Neutrophil (primary cell): ENCODE data around the gene PALLD.

Experiments
- H3K27ac ChIP-seq: fragments of 200-600 bp; sonication (generic); 2 replicates; pipeline ENCODE4 v1.5.1; 2016; ENCODE audit warnings: mild to moderate bottlenecking, moderate library complexity
- H3K27me3 ChIP-seq: fragments of 200-600 bp; sonication (generic); 2 replicates; pipeline ENCODE4 v1.6.0; 2016; ENCODE audit warnings: mild to moderate bottlenecking
- H3K36me3 ChIP-seq: fragments of 200-600 bp; sonication (generic); 2 replicates; pipeline ENCODE4 v1.5.1; 2017
- H3K4me1 ChIP-seq, 2 experiments: fragments of 200-600 bp in 1 of 2; sonication (generic) in 1 of 2; 1 replicate in 1 of 2; 2 replicates in 1 of 2; pipeline versions ENCODE4 v1.5.1 to v1.6.1; 2013 to 2016; ENCODE audit warnings: low read depth in 1 of 2, low read length in 1 of 2, mild to moderate bottlenecking in 1 of 2, moderate library complexity in 1 of 2; ENCODE audit not compliant: control insufficient read depth in 1 of 2, insufficient read depth in 1 of 2
- H3K4me3 ChIP-seq, 2 experiments: fragments of 200-600 bp in 1 of 2; sonication (generic) in 1 of 2; 1 replicate in 1 of 2; 2 replicates in 1 of 2; pipeline ENCODE4 v1.5.1; 2013 to 2016; ENCODE audit warnings: low read depth in 1 of 2, low read length in 1 of 2, mild to moderate bottlenecking in 1 of 2, moderate library complexity in 1 of 2
- H3K9me3 ChIP-seq: fragments of 200-600 bp; sonication (generic); 2 replicates; pipeline ENCODE4 v1.5.1; 2016
- TF ChIP-seq, protein P1 (sequence below): fragments of 200-600 bp; sonication (generic); IDR thresholded peaks from 2 replicates; pipeline ENCODE4 v1.5.1; 2016; ENCODE audit warnings: antibody characterized with exemption

Gene PALLD

DNA sequence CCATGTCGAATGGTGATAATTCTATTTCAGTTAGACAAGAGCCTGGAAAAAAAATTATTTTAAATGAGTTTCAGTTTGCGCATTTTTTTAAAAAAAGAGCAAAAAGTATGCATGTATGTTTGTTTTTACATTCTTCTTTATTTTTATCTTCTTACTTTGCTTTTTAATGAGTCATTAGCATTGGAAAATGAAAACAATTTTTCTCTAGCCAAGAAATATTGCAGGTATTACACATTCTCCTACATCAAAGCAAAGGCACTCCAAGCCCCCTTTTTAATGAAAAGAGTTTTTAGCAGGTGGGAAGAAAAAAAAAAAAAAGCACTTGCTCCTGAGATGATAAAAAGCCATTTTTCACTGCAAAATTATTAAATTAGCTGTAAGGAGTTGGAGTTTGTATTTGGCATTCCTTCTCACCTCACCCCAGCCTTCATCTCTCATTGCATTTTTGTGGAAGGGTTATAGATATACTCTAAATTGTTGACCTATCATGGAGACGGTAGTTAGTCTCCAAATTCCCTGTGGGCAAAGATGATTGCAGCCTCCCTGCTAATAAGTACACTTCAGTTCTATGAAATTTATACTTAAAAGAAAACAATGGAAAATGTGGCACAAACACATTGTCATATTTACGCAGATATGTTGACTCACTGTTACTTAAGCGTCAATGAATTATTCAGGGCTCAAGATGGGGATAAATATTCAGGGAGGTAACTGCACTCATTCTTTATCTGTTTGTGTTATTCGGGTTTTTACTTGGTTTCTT is 43.8 kb downstream of the PALLD start:
- no peak overlapping the region for H3K4me3 ChIP-seq
- TF ChIP-seq, protein P1, sequence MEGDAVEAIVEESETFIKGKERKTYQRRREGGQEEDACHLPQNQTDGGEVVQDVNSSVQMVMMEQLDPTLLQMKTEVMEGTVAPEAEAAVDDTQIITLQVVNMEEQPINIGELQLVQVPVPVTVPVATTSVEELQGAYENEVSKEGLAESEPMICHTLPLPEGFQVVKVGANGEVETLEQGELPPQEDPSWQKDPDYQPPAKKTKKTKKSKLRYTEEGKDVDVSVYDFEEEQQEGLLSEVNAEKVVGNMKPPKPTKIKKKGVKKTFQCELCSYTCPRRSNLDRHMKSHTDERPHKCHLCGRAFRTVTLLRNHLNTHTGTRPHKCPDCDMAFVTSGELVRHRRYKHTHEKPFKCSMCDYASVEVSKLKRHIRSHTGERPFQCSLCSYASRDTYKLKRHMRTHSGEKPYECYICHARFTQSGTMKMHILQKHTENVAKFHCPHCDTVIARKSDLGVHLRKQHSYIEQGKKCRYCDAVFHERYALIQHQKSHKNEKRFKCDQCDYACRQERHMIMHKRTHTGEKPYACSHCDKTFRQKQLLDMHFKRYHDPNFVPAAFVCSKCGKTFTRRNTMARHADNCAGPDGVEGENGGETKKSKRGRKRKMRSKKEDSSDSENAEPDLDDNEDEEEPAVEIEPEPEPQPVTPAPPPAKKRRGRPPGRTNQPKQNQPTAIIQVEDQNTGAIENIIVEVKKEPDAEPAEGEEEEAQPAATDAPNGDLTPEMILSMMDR: no peak
- H3K4me1 ChIP-seq: no peaks in the 10 kb centered on the region
- H3K9me3 ChIP-seq: no peaks in the 10 kb centered on the region
- H3K36me3 ChIP-seq: no peaks in the 10 kb centered on the region
- no peak overlapping the region for H3K27ac ChIP-seq
- H3K27me3 ChIP-seq: no peaks in the 10 kb centered on the region

DNA sequence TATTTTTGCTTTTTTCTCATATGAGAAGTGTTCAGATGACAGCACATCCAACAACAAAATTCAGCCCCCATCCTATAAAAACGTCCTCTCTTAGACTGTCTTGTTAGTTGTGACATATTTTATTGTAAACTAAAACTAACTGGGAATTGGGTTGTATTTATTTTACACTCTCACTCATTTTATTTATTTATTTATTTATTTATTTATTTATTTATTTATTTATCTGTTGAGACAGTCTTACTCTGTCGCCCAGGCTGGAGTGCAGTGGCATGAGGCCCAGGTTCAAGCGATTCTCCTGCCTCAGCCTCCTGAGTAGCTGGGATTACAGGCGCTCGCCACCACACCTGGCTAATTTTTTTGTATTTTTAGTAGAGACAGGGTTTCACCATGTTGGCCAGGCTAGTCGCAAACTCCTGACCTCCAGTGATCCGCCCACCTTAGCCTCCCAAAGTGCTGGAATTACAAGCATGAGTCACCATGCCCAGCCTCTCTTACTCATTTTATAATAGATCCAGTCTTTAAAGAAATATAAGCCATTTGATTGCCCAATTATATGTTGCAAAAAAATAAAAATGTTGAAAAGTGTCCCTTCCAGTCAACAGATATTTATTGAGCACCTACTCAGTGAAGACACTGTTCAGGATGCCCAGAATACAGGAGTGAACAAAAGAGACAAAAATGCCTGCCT is 44.6 kb downstream of the PALLD start:
- H3K4me1 ChIP-seq: no peaks in the 10 kb centered on the region
- H3K27me3 ChIP-seq: no peaks in the 10 kb centered on the region
- H3K36me3 ChIP-seq: no peaks in the 10 kb centered on the region
- H3K4me3 ChIP-seq: no peak overlapping the region
- H3K9me3 ChIP-seq: no peaks in the 10 kb centered on the region
- TF ChIP-seq, protein P1: no peak
- H3K27ac ChIP-seq: no peak overlapping the region

DNA sequence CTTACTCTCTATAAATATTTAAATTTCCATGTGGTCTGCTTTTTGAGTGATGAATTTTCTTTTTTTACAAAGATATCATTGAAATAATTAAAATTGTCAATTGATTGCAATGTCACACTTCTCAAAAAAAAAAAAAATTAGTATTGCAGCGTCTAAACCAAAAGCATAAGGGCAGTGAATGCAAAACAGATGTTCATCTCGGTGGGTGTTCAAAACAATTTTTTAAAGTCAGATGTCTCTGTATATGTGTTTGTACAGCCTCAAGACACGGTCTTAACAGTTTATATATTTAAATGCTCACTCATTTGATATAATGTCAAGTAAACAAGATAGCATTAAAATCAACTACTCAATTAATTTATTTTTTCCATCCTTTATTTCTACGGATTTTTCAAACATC is 52.3 kb downstream of the PALLD start:
- no peak overlapping the region for H3K4me3 ChIP-seq
- H3K9me3 ChIP-seq: no peaks in the 10 kb centered on the region
- no peaks in the 10 kb centered on the region for H3K27me3 ChIP-seq
- no peaks in the 10 kb centered on the region for H3K36me3 ChIP-seq
- H3K27ac ChIP-seq: no peak overlapping the region
- H3K4me1 ChIP-seq: no peaks in the 10 kb centered on the region
- TF ChIP-seq, protein P1: no peak

DNA sequence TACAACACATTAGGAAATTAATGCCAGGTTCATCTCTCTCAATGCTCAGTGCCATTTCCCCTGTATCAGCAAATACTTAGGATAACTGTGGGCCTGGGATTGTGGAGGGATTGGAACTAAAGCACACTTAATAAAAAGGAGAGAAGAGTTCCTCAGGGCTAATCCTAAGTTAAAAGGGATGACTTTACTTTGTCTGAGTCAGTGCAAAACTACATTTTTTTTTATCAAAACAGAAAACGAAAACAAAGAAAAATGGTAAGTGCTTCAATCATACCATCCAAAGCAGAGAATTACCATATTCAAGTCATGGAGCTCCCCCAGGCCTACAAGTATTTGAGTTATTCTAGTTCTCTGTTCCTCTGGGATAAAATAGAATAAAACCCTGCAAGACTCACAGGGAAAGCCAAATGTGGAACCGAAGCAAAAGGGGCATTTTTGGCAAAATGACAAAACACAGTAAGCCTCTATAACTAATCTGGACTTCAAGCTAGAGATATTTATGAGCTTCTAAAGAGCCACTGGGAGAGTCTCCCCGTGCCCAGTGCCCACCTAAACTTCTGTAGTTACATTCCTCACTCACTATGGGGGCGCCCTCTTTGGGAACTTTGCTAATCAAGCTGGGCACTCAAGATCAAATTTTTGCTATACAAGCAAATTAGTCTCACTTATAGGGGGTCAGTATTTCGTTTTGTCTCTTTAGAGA is 53.4 kb downstream of the PALLD start:
- H3K4me3 ChIP-seq: no peak overlapping the region
- TF ChIP-seq, protein P1: no peak
- H3K4me1 ChIP-seq: no peaks in the 10 kb centered on the region
- no peaks in the 10 kb centered on the region for H3K27me3 ChIP-seq
- no peaks in the 10 kb centered on the region for H3K36me3 ChIP-seq
- no peaks in the 10 kb centered on the region for H3K9me3 ChIP-seq
- no peak overlapping the region for H3K27ac ChIP-seq

DNA sequence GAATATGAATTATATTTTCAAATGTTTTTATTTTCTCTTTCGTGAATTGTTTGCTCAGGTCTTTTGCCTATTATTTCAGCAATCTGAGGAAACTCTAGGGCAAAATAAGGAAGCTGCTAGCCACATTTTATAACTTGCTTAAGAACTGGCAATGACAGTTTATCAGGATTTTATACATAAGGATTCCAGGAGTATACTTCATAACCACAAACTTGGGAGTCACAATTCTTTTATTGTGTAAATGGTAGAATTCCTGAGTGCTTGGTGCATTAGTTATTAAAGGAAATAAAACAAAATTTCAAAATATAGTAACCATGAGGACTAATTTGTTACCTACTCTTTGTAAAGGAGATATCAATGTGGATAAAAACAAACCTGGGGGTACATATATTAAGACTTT is 54.4 kb downstream of the PALLD start:
- no peaks in the 10 kb centered on the region for H3K4me1 ChIP-seq
- H3K27ac ChIP-seq: no peak overlapping the region
- no peaks in the 10 kb centered on the region for H3K27me3 ChIP-seq
- no peaks in the 10 kb centered on the region for H3K9me3 ChIP-seq
- H3K36me3 ChIP-seq: no peaks in the 10 kb centered on the region
- H3K4me3 ChIP-seq: no peak overlapping the region
- TF ChIP-seq, protein P1: no peak
